Muscle of leg (tissue), 11 donors: ENCODE data around the gene PRKACB. TPM values are rescaled to one million over a fixed set of nuclear protein-coding genes. Genes with fewer than 3 reads are reported as not detected.
"Not testable (repeated sequence)": the region's sequence is repeated elsewhere in the genome, so short reads cannot be mapped to it uniquely, and the experiment has no call there.

Source experiments
- DNase-seq: peaks from one replicate; pipeline ENCODE4 v3.0.0; 2013
- H3K27ac ChIP-seq: one replicate; pipeline ENCODE4 v1.5.1; 2013; ENCODE audit warnings: mild to moderate bottlenecking, low read length, control low read depth
- H3K27me3 ChIP-seq: one replicate; pipeline ENCODE4 v1.6.1; 2013; ENCODE audit warnings: low read length; ENCODE audit not compliant: control insufficient read depth, insufficient read depth
- H3K36me3 ChIP-seq: one replicate; pipeline ENCODE4 v1.6.1; 2013; ENCODE audit warnings: low read length; ENCODE audit not compliant: control insufficient read depth, insufficient read depth
- H3K4me1 ChIP-seq: one replicate; pipeline ENCODE4 v1.6.1; 2013; ENCODE audit warnings: low read length; ENCODE audit not compliant: control insufficient read depth, insufficient read depth
- H3K4me3 ChIP-seq: one replicate; pipeline ENCODE4 v1.5.1; 2013; ENCODE audit warnings: low read length, control low read depth
- H3K9me3 ChIP-seq: replicated peaks from 2 replicates; pipeline ENCODE4 v1.6.1; 2013; ENCODE audit warnings: low read depth, low read length; ENCODE audit not compliant: control insufficient read depth
- WGBS: methylation state at CpG from one replicate; pipeline ENCODE4 v1.1.5; 2013; ENCODE audit warnings: missing lambda C conversion rate; ENCODE audit not compliant: insufficient coverage; 5-methylcytosine and 5-hydroxymethylcytosine counted together
- polyA plus RNA-seq, 8 donors: library from polyadenylated mRNA; unstranded; fragments of 120-200 nt; gene quantifications; one replicate each; pipeline versions ENCODE4 v1.2.1 to v1.2.3, GENCODE V29; 2013; ENCODE audit warnings: inconsistent platforms in 1 of 8, low replicate concordance in 1 of 8; ENCODE audit not compliant: insufficient read length in 8 of 8, insufficient read depth in 1 of 8
- total RNA-seq: library from RNA; stranded (reverse); fragments of 120-200 nt; gene quantifications from one replicate; pipeline ENCODE4 v1.2.4, GENCODE V29; 2013

PRKACB gene
- total and polyA plus RNA-seq, 9 donors = 17.5 to 30.1 (median 21.4) TPM

DNA sequence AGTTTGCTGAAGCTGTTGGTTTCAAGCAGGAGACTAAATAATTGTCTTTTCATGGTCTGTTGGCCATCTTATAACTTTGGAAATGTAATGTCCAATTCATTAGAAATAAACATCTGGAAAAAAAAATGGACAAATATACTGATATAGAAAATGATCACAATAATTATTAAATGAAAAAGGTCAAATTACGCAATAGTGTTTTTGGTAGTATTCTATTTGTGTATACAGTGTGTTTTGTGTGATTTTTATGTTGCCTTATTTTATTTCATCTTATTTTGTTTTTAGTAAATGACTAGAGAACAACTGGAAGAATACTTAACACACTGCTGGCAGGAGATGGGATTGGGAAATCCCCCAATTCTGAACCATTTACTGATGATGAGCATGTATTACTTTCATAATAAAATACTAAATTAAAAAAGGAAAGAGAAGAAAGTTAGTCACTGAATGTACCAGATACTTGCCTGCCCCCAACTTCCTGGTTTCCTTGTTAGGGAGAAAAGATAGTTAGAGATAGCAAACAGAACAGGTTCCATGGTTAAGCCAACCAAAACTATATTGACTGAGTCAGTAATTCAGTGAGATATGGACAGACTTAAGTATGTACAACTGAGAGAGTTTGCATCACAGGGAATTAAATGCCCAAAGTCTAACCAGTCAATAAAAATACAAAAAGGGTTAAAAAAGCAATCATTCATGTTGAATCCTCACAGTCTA, 133.4 kb downstream of the PRKACB start:
- Histone ChIP-seq H3K27me3 (no peaks in the 10 kb centered on the region), H3K4me3 (no peak overlapping the region), H3K27ac (no peak overlapping the region), H3K9me3 (no peaks in the 10 kb centered on the region), H3K4me1 (no peaks in the 10 kb centered on the region), H3K36me3 (no peaks in the 10 kb centered on the region)
- no CpG with 5 or more reads among the region's 1 CpG for WGBS
- DNase-seq = peak; percentile 38

DNA sequence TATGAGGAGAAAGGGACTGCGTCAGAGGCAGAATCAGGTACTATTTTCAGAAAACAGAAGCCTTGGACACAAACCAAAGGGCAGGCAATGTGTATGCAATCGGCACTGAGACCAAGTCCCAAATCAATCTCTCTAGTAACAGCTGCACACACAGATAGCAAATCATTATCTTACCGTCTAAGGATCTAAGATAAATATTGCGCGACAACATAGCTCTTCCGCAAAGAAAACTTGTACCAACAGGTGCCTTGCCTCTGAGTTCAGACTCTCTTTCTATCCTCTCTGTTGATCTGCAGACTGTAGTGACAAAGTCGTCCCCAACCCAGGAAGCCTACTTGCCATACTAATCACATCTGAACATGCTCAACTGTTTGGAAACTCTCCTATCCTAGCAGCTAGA, 134.8 kb downstream of the PRKACB start:
- Histone ChIP-seq H3K27me3 (no peaks in the 10 kb centered on the region), H3K27ac (no peak overlapping the region), H3K4me1 (no peaks in the 10 kb centered on the region), H3K4me3 (no peak overlapping the region), H3K36me3 (no peaks in the 10 kb centered on the region), H3K9me3 (no peaks in the 10 kb centered on the region)
- DNase-seq = no peak
- WGBS = 77% methylated on average over 5 of the region's 7 CpGs

DNA sequence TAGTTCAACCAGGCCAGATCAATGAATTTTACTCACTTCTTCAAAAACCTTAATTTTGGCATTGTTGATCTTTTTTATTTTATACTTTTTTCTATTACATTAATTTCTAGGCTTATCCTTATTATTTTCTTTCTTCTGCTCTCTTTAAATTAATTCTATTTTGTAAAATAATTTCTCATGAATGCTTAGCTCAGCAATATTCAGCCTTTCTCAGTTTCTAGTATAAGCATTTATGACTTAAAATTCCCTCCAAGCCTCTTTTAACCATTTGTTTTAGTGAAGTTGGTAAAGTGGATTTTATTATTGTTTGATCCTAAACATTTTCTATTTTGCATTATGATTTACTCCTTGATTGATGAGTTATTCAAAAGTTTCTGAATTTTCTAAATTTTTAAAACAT, 136.8 kb downstream of the PRKACB start:
- no peaks in the 10 kb centered on the region for H3K9me3 ChIP-seq
- no peaks in the 10 kb centered on the region for H3K36me3 ChIP-seq
- DNase-seq = no peak
- H3K27me3 ChIP-seq = no peaks in the 10 kb centered on the region
- no peaks in the 10 kb centered on the region for H3K4me1 ChIP-seq
- H3K27ac ChIP-seq = no peak overlapping the region
- H3K4me3 ChIP-seq = no peak overlapping the region

DNA sequence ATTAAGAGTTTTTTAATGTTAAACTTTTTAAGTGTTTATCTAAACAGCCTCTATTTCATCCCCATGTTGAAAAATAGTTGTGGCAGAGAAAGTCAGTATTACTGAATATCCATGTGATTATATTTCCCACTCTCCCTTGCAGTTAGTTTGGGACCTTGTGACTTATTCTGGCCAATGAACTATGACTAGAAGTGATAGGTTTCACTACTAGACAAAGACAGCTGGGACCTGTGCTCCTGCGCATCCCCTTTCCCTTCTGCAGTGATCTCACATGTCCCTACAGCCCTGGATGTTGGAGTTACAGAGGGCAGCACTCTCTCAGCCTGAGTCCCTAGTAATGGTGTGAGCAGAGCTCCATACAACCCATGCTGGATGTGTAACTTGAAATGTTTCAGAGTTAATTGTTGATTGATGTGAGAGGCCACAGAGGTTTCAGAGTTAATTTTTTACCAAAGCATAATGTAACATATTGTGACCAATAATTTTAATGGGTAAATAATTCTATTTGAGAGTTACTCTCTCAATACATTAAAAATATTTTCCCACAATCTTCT, 138.8 kb downstream of the PRKACB start:
- no peak for DNase-seq

DNA sequence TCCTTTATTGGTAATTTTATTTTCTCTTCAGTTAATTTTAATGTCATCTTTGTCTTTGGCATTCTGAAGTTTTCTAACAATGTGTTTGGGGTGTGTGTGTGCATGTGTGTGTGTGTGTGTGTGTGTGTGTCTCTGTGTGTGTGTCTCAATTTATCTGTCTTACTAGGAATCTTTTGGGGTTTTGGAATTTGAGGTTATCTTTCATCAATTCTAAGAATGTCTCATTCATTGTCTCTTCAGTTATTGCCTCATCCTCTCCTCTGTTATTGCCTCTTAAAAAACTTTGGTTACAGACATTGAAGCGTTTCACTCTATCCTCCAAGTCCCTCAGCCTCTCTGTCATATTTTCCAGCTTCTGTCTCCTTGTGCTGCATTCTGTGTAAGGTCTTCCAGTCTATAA, 139.3 kb downstream of the PRKACB start:
- 60% methylated on average over 1 of the region's 1 CpG for WGBS
- no peaks in the 10 kb centered on the region for H3K36me3 ChIP-seq

More for the DNA sequence above, 138.8 kb downstream of the PRKACB start:
- no peak overlapping the region for H3K4me3 ChIP-seq
- H3K9me3 ChIP-seq = peaks cover 5% of the 10 kb centered on the region
- H3K27me3 ChIP-seq = no peaks in the 10 kb centered on the region
- no peak overlapping the region for H3K27ac ChIP-seq
- WGBS = no CpG with 5 or more reads among the region's 1 CpG
- H3K4me1 ChIP-seq = no peaks in the 10 kb centered on the region
- no peaks in the 10 kb centered on the region for H3K36me3 ChIP-seq

DNA sequence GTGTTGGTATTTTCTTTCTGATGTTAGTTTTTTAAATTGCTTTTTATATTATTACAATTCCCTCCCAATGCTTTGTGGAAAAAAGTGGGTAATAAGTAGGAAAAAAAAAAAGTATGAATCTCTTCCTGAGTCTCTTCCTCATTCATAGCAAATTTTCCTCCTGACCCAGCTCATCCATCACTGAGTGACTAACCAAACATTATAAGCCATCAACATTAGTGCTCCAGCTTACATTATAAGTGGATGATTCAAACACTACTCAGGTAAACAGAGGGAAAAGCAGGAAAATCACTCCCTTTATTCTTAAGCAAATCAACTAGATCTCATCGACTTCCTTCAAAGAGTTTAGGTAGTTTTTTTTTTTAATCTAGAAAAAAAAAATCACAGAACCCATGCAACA, 142.0 kb downstream of the PRKACB start:
- Histone ChIP-seq H3K4me1 (no peaks in the 10 kb centered on the region), H3K9me3 (peaks cover 11% of the 10 kb centered on the region), H3K27ac (no peak overlapping the region), H3K4me3 (no peak overlapping the region), H3K27me3 (no peaks in the 10 kb centered on the region), H3K36me3 (no peaks in the 10 kb centered on the region)
- no peak for DNase-seq
- no CpG with 5 or more reads among the region's 1 CpG for WGBS

More for the DNA sequence above, 139.3 kb downstream of the PRKACB start:
- no peak for DNase-seq
- H3K27ac ChIP-seq = no peak overlapping the region
- peaks cover 6% of the 10 kb centered on the region for H3K9me3 ChIP-seq
- no peaks in the 10 kb centered on the region for H3K4me1 ChIP-seq
- no peak overlapping the region for H3K4me3 ChIP-seq
- no peaks in the 10 kb centered on the region for H3K27me3 ChIP-seq

DNA sequence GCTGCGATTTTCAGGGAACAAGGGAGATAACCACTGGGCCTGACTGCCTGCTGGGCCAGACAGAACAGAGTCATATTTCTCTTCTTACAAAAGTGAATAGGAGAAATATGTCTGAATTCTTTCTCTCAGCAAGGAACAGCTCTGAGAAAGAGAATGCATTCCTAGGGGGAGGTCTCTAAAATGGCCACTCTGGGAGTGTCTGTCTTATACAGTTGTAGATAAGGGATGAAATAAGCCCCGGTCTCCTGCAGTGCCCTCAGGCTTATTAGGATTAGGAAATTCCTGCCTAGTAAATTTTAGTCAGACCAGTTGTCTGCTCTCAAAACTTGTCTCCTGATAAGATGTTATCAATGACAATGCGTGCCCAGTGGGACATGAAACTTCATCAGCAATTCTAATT, 143.3 kb downstream of the PRKACB start:
- H3K4me3 ChIP-seq, H3K27ac ChIP-seq, H3K4me1 ChIP-seq, H3K36me3 ChIP-seq, DNase-seq, H3K27me3 ChIP-seq: not testable (repeated sequence)
- WGBS = 70% methylated on average over 2 of the region's 3 CpGs
- H3K9me3 ChIP-seq = peaks cover 11% of the 10 kb centered on the region

Other genes with a start within 250 kb of the PRKACB start
- 35.0 TPM for gene TTLL7, start 145.1 kb upstream of the PRKACB start, total RNA-seq
- 10 to 100 TPM; 14.0 to 33.2 (median 21.8) TPM for gene TTLL7, start 145.1 kb upstream of the PRKACB start, polyA plus RNA-seq
- 9.1 TPM for gene SAMD13, start 157.4 kb downstream of the PRKACB start, total RNA-seq
- gene SAMD13, start 157.4 kb downstream of the PRKACB start, polyA plus RNA-seq = 1 to 10 TPM; 6.5 to 8.8 (median 8.0) TPM